HepG2 (cell line): ENCODE data around the gene DENND4B. TPM values are rescaled to one million over a fixed set of nuclear protein-coding genes. Genes with fewer than 3 reads are reported as not detected.

Source experiments
- ATAC-seq: fragments of 200-7000 bp; cut with Tn5 transposase; 3 replicates; pipeline ENCODE4 v1.9.1; 2020; ENCODE audit warnings: mild to moderate bottlenecking, moderate library complexity
- BruUV-seq: library from RNA; stranded (reverse); fragments of 400-500 nt; replicated peaks from 2 replicates; lab custom pipeline; 2021; lab: Mats Ljungman, UMichigan
- CTCF ChIA-PET: fragments of 300-600 bp; formaldehyde crosslinking; extraction: SDS; loops from one replicate; lab custom pipeline; 2021; ENCODE audit warnings: low total read pairs, inconsistent platforms, low intra/inter-chr PET ratio; lab: Yijun Ruan, JAX
- POLR2A ChIA-PET: fragments of 350-600 bp; sonication (Branson Sonifier 250); formaldehyde crosslinking; loops from one replicate; lab custom pipeline; 2020; ENCODE audit warnings: antibody characterized with exemption, inconsistent platforms; lab: Yijun Ruan, JAX
- DNase-seq: peaks from one replicate; pipeline ENCODE4 v3.0.0-alpha.2; 2015; ENCODE audit warnings: low spot score
- FAIRE-seq: peaks from 3 replicates; lab custom pipeline; 2011; peaks lifted over from hg19 to GRCh38; lab: Jason Lieb, UNC
- H2AFZ ChIP-seq: one replicate; pipeline ENCODE4 v1.6.1; 2011; ENCODE audit warnings: low read length, inconsistent platforms
- H3K27ac ChIP-seq: fragments of 300-600 bp; 3 replicates; pipeline ENCODE4 v1.8.0; 2011; ENCODE audit warnings: mixed run types, mild to moderate bottlenecking, mixed read lengths, low read length, inconsistent platforms; ENCODE audit not compliant: insufficient read depth; ENCODE audit errors: extremely low read length
- H3K27me3 ChIP-seq, 2 experiments: fragments of 200-600 bp in 1 of 2; 2 replicates in 1 of 2; 3 replicates in 1 of 2; pipeline versions ENCODE4 v1.6.0 to v1.8.0; 2011; ENCODE audit warnings: low read length in 2 of 2, mild to moderate bottlenecking in 2 of 2, moderate library complexity in 2 of 2, inconsistent platforms in 1 of 2; ENCODE audit not compliant: insufficient read depth in 2 of 2, control insufficient read depth in 1 of 2
- H3K36me3 ChIP-seq, 2 experiments: fragments of 200-600 bp in 1 of 2; replicated peaks in 1 of 2; 2 replicates in 1 of 2; 3 replicates in 1 of 2; pipeline versions ENCODE4 v1.5.1 to v1.8.0; 2011; ENCODE audit warnings: low read length in 2 of 2, inconsistent platforms in 1 of 2; ENCODE audit not compliant: insufficient read depth in 2 of 2, control insufficient read depth in 1 of 2
- H3K4me1 ChIP-seq: 2 replicates; pipeline ENCODE4 v1.5.1; 2012; ENCODE audit warnings: low read length, inconsistent platforms; ENCODE audit not compliant: insufficient read depth
- H3K4me2 ChIP-seq: 2 replicates; pipeline ENCODE4 v1.6.0; 2011; ENCODE audit warnings: low read depth, low read length, inconsistent platforms
- H3K4me3 ChIP-seq, 3 experiments: fragments of 200-600 bp in 1 of 3; sonication (generic), shearing (Covaris generic) in 1 of 3; replicated peaks in 1 of 3; 2 replicates each; pipeline ENCODE4 v1.5.1; 2011 to 2016; ENCODE audit warnings: low read length in 3 of 3, inconsistent platforms in 2 of 3, low read depth in 2 of 3, mild to moderate bottlenecking in 2 of 3, control low read depth in 1 of 3, mixed read lengths in 1 of 3; ENCODE audit not compliant: insufficient read depth in 1 of 3
- H3K79me2 ChIP-seq: one replicate; pipeline ENCODE4 v1.6.1; 2011; ENCODE audit warnings: low read length, inconsistent platforms; ENCODE audit not compliant: insufficient read depth
- H3K9ac ChIP-seq: 2 replicates; pipeline ENCODE4 v1.6.0; 2011; ENCODE audit warnings: mild to moderate bottlenecking, low read depth, low read length, inconsistent platforms; ENCODE audit not compliant: insufficient read depth
- H3K9me3 ChIP-seq: 2 replicates; pipeline ENCODE4 v1.5.1; 2012; ENCODE audit warnings: mild to moderate bottlenecking, low read length
- H4K20me1 ChIP-seq: 2 replicates; pipeline ENCODE4 v1.6.0; 2011; ENCODE audit warnings: inconsistent platforms, mild to moderate bottlenecking, low read length, moderate library complexity; ENCODE audit not compliant: insufficient read depth
- AGO2 ChIP-seq: fragments of 200-400 bp; formaldehyde crosslinking; optimal IDR thresholded peaks from 2 replicates; pipeline ENCODE3; 2017; ENCODE audit warnings: mild to moderate bottlenecking, low read depth, low read length, moderate library complexity
- MLX ChIP-seq: IDR thresholded peaks from 2 replicates; pipeline ENCODE4 v1.6.1; 2016
- RBFOX2 ChIP-seq: fragments of 200-400 bp; formaldehyde crosslinking; IDR thresholded peaks from 2 replicates; pipeline ENCODE4 v1.6.1; 2017; ENCODE audit warnings: low read depth, mild to moderate bottlenecking, low read length
- SAFB2 ChIP-seq: sonication (generic); formaldehyde crosslinking; IDR thresholded peaks from 2 replicates; pipeline ENCODE4 v1.5.1; 2020; ENCODE audit warnings: missing genetic modification reagents, low read depth, mild to moderate bottlenecking, borderline replicate concordance
- TAF1 ChIP-seq: sonication (generic); formaldehyde crosslinking; IDR thresholded peaks from 2 replicates; pipeline ENCODE4 v1.4.0; 2020; ENCODE audit warnings: missing genetic modification reagents
- TCF7L2 ChIP-seq: IDR thresholded peaks from 2 replicates; pipeline ENCODE4 v1.6.1; 2011; ENCODE audit warnings: mild to moderate bottlenecking, low read depth, low read length, moderate library complexity
- ZNF350 ChIP-seq: sonication (generic); formaldehyde crosslinking; IDR thresholded peaks from 2 replicates; pipeline ENCODE4 v1.4.0; 2020; ENCODE audit warnings: mild to moderate bottlenecking, low read depth, missing genetic modification reagents, borderline replicate concordance
- ZNF484 ChIP-seq: sonication (generic); formaldehyde crosslinking; IDR thresholded peaks from 2 replicates; pipeline ENCODE4 v1.5.1; 2020; ENCODE audit warnings: mild to moderate bottlenecking, low read depth, missing genetic modification reagents, borderline replicate concordance
- ZNF629 ChIP-seq: sonication (generic); formaldehyde crosslinking; conservative IDR thresholded peaks from 2 replicates; pipeline ENCODE4 v1.5.0; 2020; ENCODE audit warnings: missing genetic modification reagents
- WGBS: methylation state at CpG from one replicate; pipeline ENCODE4 v1.1.6; 2017; ENCODE audit warnings: low lambda C conversion rate; 5-methylcytosine and 5-hydroxymethylcytosine counted together
- in situ Hi-C: cut with HindIII; loops from 2 replicates; pipeline ENCODE4 v1.10.0; 2017; ENCODE audit warnings: low pct_unique_long_range_greater_than_20kb; ENCODE audit not compliant: extremely low pct_ligation_motif_present
- intact Hi-C: fragments of 100-400 bp; cut with micrococcal nuclease; formaldehyde crosslinking; loops from one replicate; pipeline ENCODE4 v1.10.0; 2022; ENCODE audit not compliant: unreplicated experiment
- polyA plus RNA-seq, 8 experiments: library from polyadenylated mRNA; depleted of rRNA in 3 of 8; stranded (reverse) in 7 of 8; unstranded in 1 of 8; fragments of >200 nt; fragmentation: Illumina TruSeq in 4 of 8; extraction: Trizol in 4 of 8; gene quantifications; 2 replicates each; pipeline versions ENCODE4 v1.2.1 to v1.2.3, GENCODE V29; 2011 to 2016; ENCODE audit warnings: low read depth in 4 of 8, missing spikeins in 1 of 8, mixed read lengths in 1 of 8; ENCODE audit not compliant: insufficient read depth in 1 of 8
- total RNA-seq, 5 experiments: library from RNA; depleted of rRNA; stranded (reverse); fragments of >200 nt; fragmentation: Illumina TruSeq; extraction: Trizol; gene quantifications; 2 replicates each; pipeline ENCODE4 v1.2.3, GENCODE V29; 2016; ENCODE audit warnings: low read depth in 1 of 5

The DENND4B gene
- total and polyA plus RNA-seq, 2 of the 13 experiments (the other 11 are each of a cell fraction or from before 2014, with no cell fraction given), result 15.1 to 20.3 TPM

- Histone ChIP-seq H3K4me3 (no peak overlapping the region), H3K4me1 (no peaks in the 10 kb centered on the region), H3K9ac (no peak overlapping the region), H3K4me2 (no peak overlapping the region), H2AFZ (no peak overlapping the region), H3K79me2 (no peaks in the 10 kb centered on the region), H3K27ac (no peak overlapping the region), H3K27me3 (no peaks in the 10 kb centered on the region), H3K9me3 (no peaks in the 10 kb centered on the region), H3K36me3 (peaks cover 25 to 62% of the 10 kb centered on the region in 2 experiments), H4K20me1 (no peaks in the 10 kb centered on the region)
- POLR2A ChIA-PET, result no interaction called here
- FAIRE-seq (no peak), ATAC-seq (no peak), DNase-seq (no peak)
- TF ChIP-seq ZNF629 (CRISPR knock-in tag) (peak; percentile 34; the same call in 1 of the 2 replicates), ZNF350 (CRISPR knock-in tag) (no peak)
- no TSS peak for BruUV-seq
- intact Hi-C loops (no loop called here), in situ Hi-C loops (no loop called here)
- CTCF ChIA-PET, result no interaction called here
- whole genome bisulfite sequencing, result 100% methylated on average over 6 of the region's 10 CpGs
These were observed 9.2 kb downstream of the DENND4B start for GRCh38 chr1:153937331-153937730.

- 98% methylated on average over 9 of the region's 12 CpGs for WGBS
- Histone ChIP-seq H3K36me3 (peaks cover 25 to 58% of the 10 kb centered on the region in 2 experiments), H2AFZ (no peak overlapping the region), H3K9me3 (no peaks in the 10 kb centered on the region), H3K27ac (no peak overlapping the region), H3K27me3 (no peaks in the 10 kb centered on the region), H3K4me3 (no peak overlapping the region), H4K20me1 (no peaks in the 10 kb centered on the region), H3K9ac (no peak overlapping the region), H3K4me1 (no peaks in the 10 kb centered on the region), H3K79me2 (no peaks in the 10 kb centered on the region), H3K4me2 (no peak overlapping the region)
- ATAC-seq, result no peak
- POLR2A ChIA-PET, result no interaction called here
- no TSS peak for BruUV-seq
- no peak for DNase-seq
- TF ChIP-seq AGO2 (peak; percentile 30), RBFOX2 (0 out of 2 replicates have a peak, but pooled peaks have one; percentile 28), TCF7L2 (no peak), SAFB2 (CRISPR knock-in tag) (no peak), MLX (CRISPR knock-in tag) (no peak), TAF1 (CRISPR knock-in tag) (no peak), ZNF484 (CRISPR knock-in tag) (no peak)
- no peak for FAIRE-seq
- CTCF ChIA-PET, result no interaction called here
- intact Hi-C loops (no loop called here), in situ Hi-C loops (no loop called here)
These were observed 10.3 kb downstream of the DENND4B start for GRCh38 chr1:153936011-153936802.
